Measurements from ENCODE around the gene PPARA.

PPARA gene

DNA sequence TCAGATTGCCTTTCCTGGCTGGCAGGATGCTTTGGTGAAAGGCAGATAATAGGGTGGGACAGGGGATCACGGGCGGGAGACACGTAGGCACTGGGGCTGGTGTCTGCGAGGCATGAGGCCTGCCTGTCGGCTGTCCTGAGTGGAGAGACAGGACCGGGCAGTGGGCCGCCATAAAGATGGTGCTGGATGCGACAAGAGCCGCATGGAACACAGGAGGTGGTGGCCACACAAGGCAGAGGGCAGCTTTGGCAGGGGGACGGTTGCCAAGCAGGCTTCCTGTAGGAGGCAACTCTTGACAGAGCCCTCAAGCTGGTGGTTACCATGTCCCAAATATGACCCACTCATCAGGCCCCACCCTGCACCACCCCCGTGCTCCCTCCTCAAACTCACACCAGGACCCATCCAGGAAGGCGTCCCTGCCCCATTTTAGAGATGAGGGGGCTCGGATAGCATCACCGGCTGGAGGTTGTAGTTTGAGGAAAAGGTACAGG is 4.9 kb upstream of the PPARA start:
- Mint-ChIP-seq H3K27me3 (no peaks in the 10 kb centered on the region), H3K9me3 (no peaks in the 10 kb centered on the region), H3K36me3 (no peaks in the 10 kb centered on the region), H3K4me1 (peaks cover 9% of the 10 kb centered on the region), H3K4me3 (no peak overlapping the region), H3K27ac (no peak overlapping the region)

DNA sequence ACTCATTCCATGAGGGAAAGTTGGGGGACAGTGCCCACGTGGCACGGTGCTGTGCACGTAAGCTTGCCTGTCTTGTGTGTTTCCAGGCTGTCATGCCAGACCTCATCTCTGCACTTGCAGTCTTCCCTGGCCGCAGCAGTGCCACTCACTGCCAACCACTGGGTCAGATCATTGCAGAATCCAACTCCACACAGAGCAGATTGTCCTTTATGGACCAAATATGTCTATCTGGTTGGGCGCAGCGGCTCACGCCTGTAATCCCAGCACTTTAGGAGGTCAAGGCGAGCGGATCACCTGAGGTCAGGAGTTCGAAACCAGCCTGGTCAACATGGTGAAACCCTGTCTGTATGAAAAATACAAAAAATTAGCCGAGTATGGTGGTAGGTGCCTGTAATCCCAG is 4.4 kb upstream of the PPARA start:
- Mint-ChIP-seq H3K36me3 (no peaks in the 10 kb centered on the region), H3K4me3 (no peak overlapping the region), H3K27me3 (no peaks in the 10 kb centered on the region), H3K27ac (peak overlapping the region; percentile 72), H3K9me3 (no peaks in the 10 kb centered on the region), H3K4me1 (peaks cover 9% of the 10 kb centered on the region)

- Mint-ChIP-seq H3K4me1 (peaks cover 9% of the 10 kb centered on the region), H3K9me3 (no peaks in the 10 kb centered on the region), H3K27me3 (no peaks in the 10 kb centered on the region), H3K27ac (peak overlapping the region; percentile 72), H3K36me3 (no peaks in the 10 kb centered on the region), H3K4me3 (no peak overlapping the region)
Observed at GRCh38 chr22:46146329-46146728, 4.0 kb upstream of the PPARA start.

DNA sequence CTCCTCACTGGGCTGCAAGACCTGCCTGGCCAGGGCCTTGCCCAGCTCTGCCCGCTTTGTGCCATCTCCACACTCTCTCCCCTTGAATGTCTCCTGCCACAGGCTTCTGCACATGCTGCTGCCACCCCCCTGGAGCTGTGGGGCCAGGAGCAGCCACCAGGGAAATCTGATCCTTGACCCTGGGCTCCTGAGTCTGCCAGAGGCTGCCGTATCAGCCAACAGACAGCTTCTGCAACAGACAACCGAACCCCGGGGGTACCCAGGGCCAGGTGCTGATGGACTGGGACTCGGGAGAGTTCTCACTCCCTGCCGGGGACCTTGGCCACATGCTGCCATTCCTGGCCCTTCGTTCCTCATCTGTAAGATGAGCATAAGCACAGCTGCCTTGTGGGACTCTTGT is 3.3 kb upstream of the PPARA start:
- H3K27me3 Mint-ChIP-seq, result no peaks in the 10 kb centered on the region
- H3K36me3 Mint-ChIP-seq, result no peaks in the 10 kb centered on the region
- H3K4me1 Mint-ChIP-seq, result peaks cover 13% of the 10 kb centered on the region
- H3K27ac Mint-ChIP-seq, result no peak overlapping the region
- no peaks in the 10 kb centered on the region for H3K9me3 Mint-ChIP-seq
- no peak overlapping the region for H3K4me3 Mint-ChIP-seq

DNA sequence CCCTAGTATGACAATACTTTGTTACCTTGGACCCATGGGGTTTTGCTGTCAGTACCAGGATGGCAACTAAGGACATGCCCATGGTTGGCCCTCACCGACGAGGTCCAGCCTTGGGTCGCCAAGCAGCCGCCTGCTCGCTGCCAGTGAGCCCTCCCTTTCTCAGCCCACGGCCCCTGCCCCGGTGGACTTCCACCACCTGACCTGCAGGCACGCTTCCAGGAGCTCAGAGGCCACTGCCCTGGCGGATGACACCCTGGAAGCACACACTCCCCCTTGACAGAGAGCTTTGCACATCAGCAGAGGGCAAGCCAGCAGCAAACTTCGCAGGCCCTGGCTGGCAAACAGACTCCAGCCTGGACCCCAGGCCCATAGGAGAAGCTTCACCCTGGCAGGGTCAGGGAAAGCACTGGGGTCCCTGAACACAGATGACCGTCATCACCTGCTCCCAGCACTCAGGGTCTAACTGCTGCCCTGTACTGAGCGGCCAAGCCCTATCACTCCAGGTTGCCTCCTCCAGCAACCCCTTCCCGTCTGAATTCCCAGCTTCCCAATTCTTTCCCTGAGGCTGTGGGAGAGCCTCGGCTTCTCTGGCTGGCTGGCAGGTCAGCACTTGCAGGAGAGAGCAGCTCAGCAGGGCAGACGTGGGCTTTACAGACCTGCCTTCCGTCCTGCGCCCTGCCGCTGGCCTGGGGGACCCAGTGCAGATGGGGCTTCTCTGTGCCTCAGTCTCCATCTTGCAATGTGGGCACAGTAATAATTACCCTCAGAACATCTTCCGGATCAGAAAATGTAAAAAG is 2.7 kb upstream of the PPARA start:
- no peaks in the 10 kb centered on the region for H3K9me3 Mint-ChIP-seq

DNA sequence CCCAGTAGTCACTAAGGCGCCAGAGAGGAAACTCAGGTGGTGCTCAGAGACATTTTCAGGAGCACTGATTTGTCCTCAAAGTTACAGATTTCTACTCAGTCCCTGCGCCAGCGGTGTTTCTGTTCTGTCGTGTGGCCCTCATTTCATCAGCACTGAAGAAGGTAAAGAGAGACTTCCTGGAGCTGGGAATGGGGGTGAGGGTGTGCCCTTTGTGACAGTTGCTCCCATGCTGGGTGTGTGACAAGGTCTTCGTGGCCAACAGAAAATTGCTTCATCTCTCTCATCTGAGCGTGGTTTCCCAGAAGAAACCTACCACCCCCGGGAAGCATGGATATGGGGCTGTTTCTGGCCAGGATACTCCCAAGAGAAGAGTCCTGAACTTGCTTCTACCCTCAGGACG is 2.0 kb upstream of the PPARA start:
- Mint-ChIP-seq H3K4me1 (peaks cover 19% of the 10 kb centered on the region), H3K27me3 (no peaks in the 10 kb centered on the region), H3K27ac (no peak overlapping the region), H3K4me3 (no peak overlapping the region), H3K9me3 (no peaks in the 10 kb centered on the region), H3K36me3 (no peaks in the 10 kb centered on the region)

More for the DNA sequence above, 2.7 kb upstream of the PPARA start:
- H3K4me1 Mint-ChIP-seq, result peaks cover 19% of the 10 kb centered on the region
- no peak overlapping the region for H3K4me3 Mint-ChIP-seq
- H3K27ac Mint-ChIP-seq, result no peak overlapping the region
- no peaks in the 10 kb centered on the region for H3K36me3 Mint-ChIP-seq
- H3K27me3 Mint-ChIP-seq, result no peaks in the 10 kb centered on the region

- Mint-ChIP-seq H3K27me3 (no peaks in the 10 kb centered on the region), H3K4me3 (peak overlapping the region; percentile 82), H3K4me1 (peaks cover 19% of the 10 kb centered on the region), H3K27ac (no peak overlapping the region), H3K36me3 (no peaks in the 10 kb centered on the region), H3K9me3 (no peaks in the 10 kb centered on the region)
Observed at GRCh38 chr22:46148816-46149511, 1.4 kb upstream of the PPARA start.

GRCh38 chr22:46149512-46150033 is 753 bp upstream of the PPARA start:
- Mint-ChIP-seq H3K27me3 (no peaks in the 10 kb centered on the region), H3K4me3 (peak overlapping the region; percentile 82), H3K27ac (no peak overlapping the region), H3K36me3 (no peaks in the 10 kb centered on the region), H3K9me3 (no peaks in the 10 kb centered on the region), H3K4me1 (peaks cover 19% of the 10 kb centered on the region)

DNA sequence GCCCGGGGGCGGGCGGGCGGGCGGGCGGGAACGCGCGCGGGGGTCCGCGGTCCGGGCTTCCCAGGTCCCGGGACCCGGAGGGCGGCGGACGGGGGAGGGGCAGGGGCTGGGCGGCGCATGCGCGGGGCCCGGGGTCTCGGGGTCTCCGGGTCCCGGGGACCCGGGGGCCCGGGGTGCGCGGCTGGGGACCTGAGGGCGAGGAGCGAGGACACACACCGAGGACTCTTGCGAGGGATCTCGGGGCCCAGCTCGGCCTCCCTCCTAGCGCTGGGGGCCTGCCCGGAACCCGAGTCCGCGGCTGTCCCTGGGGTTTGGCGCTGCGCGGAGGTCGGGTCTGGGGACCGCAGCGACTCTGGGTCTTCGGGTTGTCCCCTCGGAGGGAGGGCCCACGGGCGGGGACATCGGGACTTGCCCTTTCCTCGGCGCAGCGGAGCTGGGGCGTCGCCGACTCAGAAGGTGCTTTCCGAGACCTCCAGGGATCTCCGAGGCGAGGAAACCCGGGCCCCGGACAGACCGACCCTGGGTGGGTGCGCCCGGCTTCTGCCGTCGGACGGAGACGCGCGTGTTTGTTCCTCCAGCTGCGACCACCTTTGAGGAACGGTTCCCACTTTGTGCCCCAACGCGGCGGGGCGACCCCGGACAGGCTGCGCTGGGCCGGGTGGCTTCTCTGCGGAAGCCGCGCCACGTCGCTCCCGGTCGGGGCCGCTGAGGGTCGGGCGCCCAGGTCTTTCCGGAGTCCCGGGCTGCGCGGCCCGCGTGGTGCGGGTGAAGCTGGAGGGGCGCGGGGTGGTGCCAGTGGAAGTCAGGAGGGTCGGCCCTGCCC is 540 bp downstream of the PPARA start:
- Mint-ChIP-seq H3K9me3 (no peaks in the 10 kb centered on the region), H3K27me3 (no peaks in the 10 kb centered on the region), H3K36me3 (peaks cover 2% of the 10 kb centered on the region), H3K4me1 (peaks cover 22% of the 10 kb centered on the region), H3K27ac (no peak overlapping the region), H3K4me3 (peak overlapping the region; percentile 80)

DNA sequence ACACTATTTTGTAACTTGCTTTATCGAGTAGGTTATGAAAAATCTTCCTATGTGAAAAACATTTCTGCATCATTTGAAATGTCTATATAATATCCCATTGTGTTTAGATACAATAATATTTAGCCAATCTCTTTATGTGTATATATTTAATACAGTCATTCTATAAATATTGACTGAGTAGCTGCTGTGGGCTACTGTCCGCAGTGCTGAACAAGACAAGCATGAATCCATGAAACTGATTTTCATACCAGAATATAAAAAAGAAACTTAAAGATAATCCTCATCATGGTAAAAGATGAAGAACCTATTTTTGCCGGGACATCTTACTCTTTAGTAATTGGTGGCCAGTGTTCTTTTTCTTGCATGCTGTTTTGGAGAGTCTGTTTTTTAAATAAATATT is 3.6 kb downstream of the PPARA start:
- H3K9me3 Mint-ChIP-seq, result no peaks in the 10 kb centered on the region
- H3K27ac Mint-ChIP-seq, result no peak overlapping the region
- peaks cover 4% of the 10 kb centered on the region for H3K36me3 Mint-ChIP-seq
- peaks cover 19% of the 10 kb centered on the region for H3K4me1 Mint-ChIP-seq
- no peak overlapping the region for H3K4me3 Mint-ChIP-seq
- no peaks in the 10 kb centered on the region for H3K27me3 Mint-ChIP-seq

DNA sequence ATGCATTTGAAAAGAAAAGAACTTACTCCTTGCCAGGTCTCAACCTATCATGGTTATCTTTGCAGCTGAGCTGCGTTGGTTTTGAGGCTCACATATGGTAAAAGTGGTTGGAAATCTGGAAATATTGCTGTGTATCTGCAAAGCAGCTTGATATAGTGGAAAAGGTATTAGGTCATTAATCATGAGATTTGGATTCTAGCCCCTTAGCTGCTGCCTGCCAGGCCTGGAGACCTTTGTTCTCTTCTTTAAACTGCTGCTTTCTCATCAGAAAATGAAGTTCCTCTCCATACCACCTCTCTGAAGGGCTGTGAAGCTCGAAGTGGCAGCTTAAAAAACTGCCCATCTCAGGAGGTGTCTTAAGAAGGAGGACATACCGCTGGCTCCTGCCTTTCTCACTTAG is 5.7 kb downstream of the PPARA start:
- no peaks in the 10 kb centered on the region for H3K27me3 Mint-ChIP-seq
- H3K4me3 Mint-ChIP-seq, result no peak overlapping the region
- H3K36me3 Mint-ChIP-seq, result peaks cover 11% of the 10 kb centered on the region
- H3K4me1 Mint-ChIP-seq, result peaks cover 14% of the 10 kb centered on the region
- no peaks in the 10 kb centered on the region for H3K9me3 Mint-ChIP-seq
- no peak overlapping the region for H3K27ac Mint-ChIP-seq

GRCh38 chr22:46158283-46158682 is 8.0 kb downstream of the PPARA start:
- Mint-ChIP-seq H3K36me3 (peaks cover 11% of the 10 kb centered on the region), H3K4me1 (peaks cover 4% of the 10 kb centered on the region), H3K27me3 (no peaks in the 10 kb centered on the region), H3K4me3 (no peak overlapping the region), H3K9me3 (no peaks in the 10 kb centered on the region), H3K27ac (no peak overlapping the region)

DNA sequence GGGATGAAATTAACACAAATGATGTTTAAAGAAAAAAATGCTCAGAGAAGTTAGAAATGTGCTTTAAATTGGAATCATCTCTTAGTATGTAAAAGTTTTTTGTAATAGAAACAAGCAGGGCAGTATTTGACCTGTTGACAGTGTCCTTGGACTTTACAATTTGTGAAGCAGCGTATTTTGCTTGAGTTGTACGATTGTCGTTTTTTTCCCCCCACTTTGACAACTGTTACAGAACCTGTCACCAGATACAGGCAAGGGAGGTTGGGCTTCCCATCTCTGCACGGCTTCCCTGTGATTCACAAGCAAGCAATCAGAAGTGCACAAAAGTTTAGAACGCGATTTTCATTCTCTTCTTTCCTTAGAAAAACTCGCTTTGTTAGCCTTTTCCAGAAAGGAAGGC is 8.9 kb downstream of the PPARA start:
- Mint-ChIP-seq H3K27ac (no peak overlapping the region), H3K9me3 (no peaks in the 10 kb centered on the region), H3K4me3 (no peak overlapping the region), H3K4me1 (peaks cover 4% of the 10 kb centered on the region), H3K36me3 (peaks cover 11% of the 10 kb centered on the region), H3K27me3 (no peaks in the 10 kb centered on the region)

DNA sequence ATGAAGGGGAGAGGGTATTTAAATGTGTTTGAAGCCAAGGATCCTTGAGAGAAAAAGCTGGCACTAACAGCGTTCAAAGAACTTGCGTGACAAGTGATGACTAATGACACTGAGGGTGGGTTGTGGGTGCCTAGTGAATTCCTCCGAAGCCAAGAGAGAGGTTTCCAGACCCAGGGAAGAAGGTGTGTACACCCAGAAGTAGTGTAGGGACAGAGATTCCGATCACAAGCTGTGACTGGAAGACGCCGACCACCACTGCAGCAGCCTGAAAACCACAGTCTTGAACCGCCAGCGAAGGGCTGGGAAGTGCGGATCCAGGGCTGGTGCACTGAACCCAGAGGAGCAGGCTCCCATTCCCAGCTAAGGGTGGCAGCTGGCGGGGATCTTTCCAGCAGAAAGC is 9.5 kb downstream of the PPARA start:
- no peaks in the 10 kb centered on the region for H3K9me3 Mint-ChIP-seq
- H3K4me1 Mint-ChIP-seq, result peaks cover 4% of the 10 kb centered on the region
- no peak overlapping the region for H3K27ac Mint-ChIP-seq
- no peaks in the 10 kb centered on the region for H3K27me3 Mint-ChIP-seq
- H3K36me3 Mint-ChIP-seq, result peaks cover 11% of the 10 kb centered on the region
- H3K4me3 Mint-ChIP-seq, result no peak overlapping the region

- Mint-ChIP-seq H3K27ac (no peak overlapping the region), H3K27me3 (no peaks in the 10 kb centered on the region), H3K4me1 (no peaks in the 10 kb centered on the region), H3K9me3 (no peaks in the 10 kb centered on the region), H3K4me3 (no peak overlapping the region), H3K36me3 (peaks cover 8% of the 10 kb centered on the region)
Observed at GRCh38 chr22:46162285-46162684, 12.0 kb downstream of the PPARA start.
